Ovary (tissue), 9 donors: ENCODE results near the gene OGT. TPM values are rescaled to one million over a fixed set of nuclear protein-coding genes. Genes with fewer than 3 reads are reported as not detected.

ENCODE experiments used
- DNase-seq, 5 donors: peaks; one replicate each; pipeline ENCODE4 v3.0.0-alpha.2; 2019 to 2020
- H3K27ac ChIP-seq, 2 donors: fragments of 200-600 bp; one replicate each; pipeline versions ENCODE4 v1.5.1 to v1.8.0; 2019 to 2022
- H3K27me3 ChIP-seq: fragments of 200-600 bp; one replicate; pipeline ENCODE4 v1.8.0; 2022
- H3K36me3 ChIP-seq: fragments of 200-600 bp; sonication (generic); one replicate; pipeline ENCODE4 v1.5.1; 2019
- H3K4me1 ChIP-seq: one replicate; pipeline ENCODE4 v1.8.1; 2013; ENCODE audit warnings: mild to moderate bottlenecking, moderate library complexity; ENCODE audit not compliant: insufficient read depth
- H3K4me3 ChIP-seq: fragments of 200-600 bp; sonication (generic); one replicate; pipeline ENCODE4 v1.5.1; 2017
- H3K9me3 ChIP-seq, 2 donors: fragments of 200-600 bp in 1 of 2; sonication (generic) in 1 of 2; one replicate each; pipeline versions ENCODE4 v1.5.1 to v1.8.1; 2013 to 2019; ENCODE audit warnings: mild to moderate bottlenecking in 1 of 2, moderate library complexity in 1 of 2
- EP300 ChIP-seq: sonication (generic); formaldehyde crosslinking; IDR thresholded peaks from one replicate; pipeline ENCODE4 v1.6.1; 2017; ENCODE audit warnings: antibody characterized with exemption
- POLR2A ChIP-seq: fragments of 450-650 bp; IDR thresholded peaks from one replicate; pipeline ENCODE4 v1.6.1; 2017; ENCODE audit warnings: antibody characterized with exemption, mild to moderate bottlenecking, moderate library complexity
- WGBS, 3 donors: extraction: QIAGEN DNeasy Blood & Tissue Kit in 1 of 3; methylation state at CpG; one replicate each; pipeline versions ENCODE4 v1.1.5 to v1.1.7; 2013 to 2017; 5-methylcytosine and 5-hydroxymethylcytosine counted together
- intact Hi-C, 4 donors: fragments of 100-400 bp; cut with DNase I; formaldehyde crosslinking; loops; one replicate each; pipeline versions ENCODE4 v1.11.0 to v1.15.1; 2022 to 2023
- polyA plus RNA-seq, 2 donors: library from polyadenylated mRNA; stranded (reverse); fragments of 200-250 nt in 1 of 2; fragments of 350-450 nt in 1 of 2; fragmentation: Illumina TruSeq in 1 of 2; extraction: RNeasy Lipid Tissue Mini Kit (QIAGEN cat#74804) in 1 of 2; gene quantifications; one replicate each; pipeline ENCODE4 v1.2.3, GENCODE V29; 2013 to 2014
- total RNA-seq, 7 donors: library from RNA; depleted of rRNA in 2 of 7; stranded (reverse); fragments of >200 nt in 2 of 7; fragmentation: NEBNext Ultra II Directional in 3 of 7; extraction: Animal tissue kit (Norgen Biotek cat#: 25700) in 3 of 7; gene quantifications; one replicate each; pipeline versions ENCODE4 v1.1.0 to v1.2.4, GENCODE V29; 2016 to 2023
- TF ChIP-seq, protein P1 (sequence below), 3 donors: fragments of 450-650 bp in 2 of 3; fragments of 200-600 bp in 1 of 3; IDR thresholded peaks; one replicate each; pipeline versions ENCODE4 v1.5.1 to v1.8.0; 2016 to 2022; ENCODE audit warnings: antibody characterized with exemption in 3 of 3, mild to moderate bottlenecking in 1 of 3
- donor health status: DM: no; HTN: no; CAD: no; lungs with moderate emphysema.
- donor health status: DM: no; HTN: no; CAD: no.
- donor health status: Bipolar disorder and iron deficiency.
- donor health status: DM: yes; HTN: yes; CAD: no.
- donor health status: DM: no; HTN: no; CAD: no.
- donor health status: DM: yes; HTN: yes; CAD: no.

Gene OGT
- total and polyA plus RNA-seq, 9 donors: 44.5 to 201 (median 109) TPM

DNA sequence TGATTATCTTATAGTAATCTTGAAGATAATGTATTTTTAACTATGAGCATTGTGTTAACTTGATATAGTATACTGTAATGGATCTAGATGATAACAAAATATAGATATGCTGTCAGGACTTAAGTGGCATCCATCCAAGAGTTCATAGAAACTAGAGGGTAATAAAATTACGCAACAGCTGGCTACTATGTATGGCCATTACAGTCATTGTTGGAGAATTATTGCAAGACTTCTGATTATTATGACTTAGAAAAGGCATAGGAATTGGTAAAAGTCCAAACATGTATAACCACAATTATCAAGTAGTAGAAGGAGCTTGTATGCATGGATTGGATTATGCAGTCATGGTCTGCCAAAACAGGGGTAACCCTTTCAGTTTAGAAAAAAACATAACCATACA, 9.5 kb downstream of the OGT start:
- DNase-seq: no peak
- no peak for TF ChIP-seq EP300
- TF ChIP-seq, protein P1, sequence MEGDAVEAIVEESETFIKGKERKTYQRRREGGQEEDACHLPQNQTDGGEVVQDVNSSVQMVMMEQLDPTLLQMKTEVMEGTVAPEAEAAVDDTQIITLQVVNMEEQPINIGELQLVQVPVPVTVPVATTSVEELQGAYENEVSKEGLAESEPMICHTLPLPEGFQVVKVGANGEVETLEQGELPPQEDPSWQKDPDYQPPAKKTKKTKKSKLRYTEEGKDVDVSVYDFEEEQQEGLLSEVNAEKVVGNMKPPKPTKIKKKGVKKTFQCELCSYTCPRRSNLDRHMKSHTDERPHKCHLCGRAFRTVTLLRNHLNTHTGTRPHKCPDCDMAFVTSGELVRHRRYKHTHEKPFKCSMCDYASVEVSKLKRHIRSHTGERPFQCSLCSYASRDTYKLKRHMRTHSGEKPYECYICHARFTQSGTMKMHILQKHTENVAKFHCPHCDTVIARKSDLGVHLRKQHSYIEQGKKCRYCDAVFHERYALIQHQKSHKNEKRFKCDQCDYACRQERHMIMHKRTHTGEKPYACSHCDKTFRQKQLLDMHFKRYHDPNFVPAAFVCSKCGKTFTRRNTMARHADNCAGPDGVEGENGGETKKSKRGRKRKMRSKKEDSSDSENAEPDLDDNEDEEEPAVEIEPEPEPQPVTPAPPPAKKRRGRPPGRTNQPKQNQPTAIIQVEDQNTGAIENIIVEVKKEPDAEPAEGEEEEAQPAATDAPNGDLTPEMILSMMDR (IDR thresholded peaks at IDR 0.05): no peak
- TF ChIP-seq POLR2A: no peak
- no peaks in the 10 kb centered on the region for H3K27me3 ChIP-seq
- 62 to 71% (median 69%) methylated on average over 1 of the region's 1 CpG for WGBS, 3 donors
- H3K27ac ChIP-seq: no peak overlapping the region
- intact Hi-C loops: no loop called here
- H3K4me1 ChIP-seq: peaks cover 2% of the 10 kb centered on the region
- H3K36me3 ChIP-seq: no peaks in the 10 kb centered on the region
- H3K9me3 ChIP-seq: no peaks in the 10 kb centered on the region
- H3K4me3 ChIP-seq: no peak overlapping the region

DNA sequence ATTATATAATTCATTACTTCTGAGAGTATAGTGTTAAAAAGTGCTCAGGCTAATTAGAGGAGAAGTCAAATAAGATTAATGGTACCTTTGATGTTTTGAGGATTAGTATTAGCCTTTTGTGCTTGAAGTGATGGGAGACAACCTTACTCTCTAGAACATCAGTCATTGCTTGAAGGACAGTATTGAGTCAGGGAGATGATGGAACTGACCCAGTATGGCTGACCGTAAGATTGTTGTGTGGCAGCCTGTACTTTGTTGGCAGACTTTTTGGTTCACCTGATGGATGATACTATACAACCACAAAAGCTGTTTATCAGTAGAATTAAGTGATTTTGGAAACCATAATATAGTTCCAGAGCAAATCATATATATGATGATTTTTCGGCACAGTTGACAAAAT, 9.9 kb downstream of the OGT start:
- no peak overlapping the region for H3K27ac ChIP-seq
- no peak for DNase-seq
- intact Hi-C loops: no loop called here

DNA sequence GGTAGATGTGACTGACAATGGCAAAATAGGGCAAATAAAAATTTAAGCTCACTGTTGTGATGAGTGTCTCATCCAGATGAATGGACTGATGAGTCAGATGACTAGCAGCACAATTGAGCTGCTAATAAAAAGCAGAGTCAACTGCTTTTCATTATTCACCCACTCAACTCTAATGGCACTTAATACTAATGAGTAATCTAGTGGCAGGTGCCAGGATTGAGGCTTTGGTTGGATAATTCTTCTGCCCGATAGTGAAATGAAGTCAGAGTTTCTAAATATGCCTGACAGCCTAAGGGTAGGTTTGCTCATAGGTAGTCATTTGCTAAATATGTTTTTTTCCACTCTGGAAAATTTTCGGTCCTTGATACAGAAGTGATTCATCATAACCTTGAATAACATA, 10.4 kb downstream of the OGT start:
- intact Hi-C loops: no loop called here

More for the DNA sequence above, 9.9 kb downstream of the OGT start:
- no peaks in the 10 kb centered on the region for H3K36me3 ChIP-seq
- TF ChIP-seq EP300: no peak
- TF ChIP-seq POLR2A: no peak
- TF ChIP-seq, protein P1 (IDR thresholded peaks at IDR 0.05): no peak
- peaks cover 2% of the 10 kb centered on the region for H3K4me1 ChIP-seq
- H3K4me3 ChIP-seq: no peak overlapping the region
- WGBS, 3 donors: 83 to 86% (median 83%) methylated on average over 2 of the region's 2 CpGs
- no peaks in the 10 kb centered on the region for H3K27me3 ChIP-seq
- no peaks in the 10 kb centered on the region for H3K9me3 ChIP-seq

DNA sequence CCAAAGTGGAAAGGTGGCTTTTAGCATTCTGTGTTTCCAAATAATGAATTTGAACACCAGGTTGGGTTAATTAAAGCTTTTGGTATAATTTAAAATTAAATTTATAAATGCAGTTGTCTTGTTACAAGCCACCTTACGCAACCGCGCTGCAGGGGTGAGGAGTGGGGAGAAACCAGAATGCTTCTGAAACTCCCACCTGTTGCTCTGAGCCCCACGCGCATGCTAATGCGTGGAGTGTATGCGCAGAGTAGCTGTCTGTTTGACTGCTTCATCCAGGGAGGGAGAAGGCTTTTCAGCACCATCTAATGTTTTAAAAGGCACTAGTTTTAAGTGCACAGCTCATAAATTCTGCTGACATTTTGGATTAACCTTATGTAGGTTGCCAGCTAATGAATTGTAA, 12.5 kb downstream of the OGT start:
- no peaks in the 10 kb centered on the region for H3K4me1 ChIP-seq
- TF ChIP-seq, protein P1 (IDR thresholded peaks at IDR 0.05): no peak
- TF ChIP-seq EP300 (no peak), POLR2A (no peak)

More for the DNA sequence above, 10.4 kb downstream of the OGT start:
- Histone ChIP-seq H3K27ac (no peak overlapping the region), H3K4me3 (no peak overlapping the region), H3K9me3 (no peaks in the 10 kb centered on the region), H3K4me1 (peaks cover 2% of the 10 kb centered on the region), H3K27me3 (no peaks in the 10 kb centered on the region), H3K36me3 (no peaks in the 10 kb centered on the region)
- DNase-seq: no peak
- 35 to 51% (median 50%) methylated on average over 2 of the region's 2 CpGs for WGBS, 3 donors
- TF ChIP-seq EP300 (no peak), POLR2A (no peak)
- TF ChIP-seq, protein P1 (IDR thresholded peaks at IDR 0.05): no peak

DNA sequence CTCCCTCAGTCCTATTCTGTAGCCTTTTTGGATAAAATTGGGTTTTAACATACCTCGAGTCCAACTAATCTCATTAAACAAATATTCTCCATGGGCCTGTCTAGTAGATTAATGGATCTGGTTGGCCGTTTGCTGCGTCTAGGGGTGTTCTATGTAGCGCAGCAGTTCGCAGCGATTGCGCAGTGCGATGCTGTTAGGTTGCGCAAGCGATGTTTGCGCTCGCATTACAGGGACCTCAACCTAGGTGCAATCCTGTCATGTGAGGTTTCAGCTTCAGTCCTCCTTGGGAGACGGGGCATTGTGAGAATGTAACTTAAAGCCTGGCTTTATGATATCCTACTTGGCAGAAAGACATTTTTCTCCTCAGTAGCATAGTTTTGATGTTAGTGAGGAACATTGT, 14.0 kb downstream of the OGT start:
- WGBS, 3 donors: 93% methylated on average over 13 of the region's 13 CpGs

More for the DNA sequence above, 12.5 kb downstream of the OGT start:
- WGBS, 3 donors: 88 to 93% (median 89%) methylated on average over 7 of the region's 7 CpGs
- no peaks in the 10 kb centered on the region for H3K27me3 ChIP-seq
- no peak overlapping the region for H3K27ac ChIP-seq
- H3K36me3 ChIP-seq: no peaks in the 10 kb centered on the region
- no peaks in the 10 kb centered on the region for H3K9me3 ChIP-seq
- intact Hi-C loops: no loop called here
- no peak overlapping the region for H3K4me3 ChIP-seq
- DNase-seq: no peak

More for the DNA sequence above, 14.0 kb downstream of the OGT start:
- Histone ChIP-seq H3K4me3 (no peak overlapping the region), H3K27ac (no peak overlapping the region), H3K27me3 (no peaks in the 10 kb centered on the region), H3K36me3 (no peaks in the 10 kb centered on the region), H3K4me1 (no peaks in the 10 kb centered on the region), H3K9me3 (no peaks in the 10 kb centered on the region)
- no peak for DNase-seq
- no peak for TF ChIP-seq POLR2A
- TF ChIP-seq EP300: no peak
- TF ChIP-seq, protein P1 (IDR thresholded peaks at IDR 0.05): no peak
- intact Hi-C loops: no loop called here
